K562 (cell line): Measurements from ENCODE around the gene MAPT. TPM values are rescaled to one million over a fixed set of nuclear protein-coding genes. Genes with fewer than 3 reads are reported as not detected.

Experiments
- FOXO4 ChIP-seq: fragments of 450-650 bp; formaldehyde crosslinking; IDR thresholded peaks from 2 replicates; pipeline ENCODE4 v1.4.0; 2020; ENCODE audit warnings: mild to moderate bottlenecking, moderate library complexity
- HMG20A ChIP-seq: fragments of 450-650 bp; formaldehyde crosslinking; conservative IDR thresholded peaks from 2 replicates; pipeline ENCODE4 v1.4.0; 2020; ENCODE audit warnings: mild to moderate bottlenecking, mixed read lengths
- IFI16 ChIP-seq: fragments of 250-450 bp; sonication (Bioruptor Pico); IDR thresholded peaks from 2 replicates; pipeline ENCODE4 v2.1.2; 2022; ENCODE audit warnings: mild to moderate bottlenecking, inconsistent platforms
- KLF16 ChIP-seq: IDR thresholded peaks from 2 replicates; pipeline ENCODE4 v1.6.1; 2016; ENCODE audit warnings: antibody characterized with exemption
- KLF6 ChIP-seq: fragments of 250-450 bp; sonication (Bioruptor Pico); IDR thresholded peaks from 2 replicates; pipeline ENCODE4 v1.4.0; 2020; ENCODE audit warnings: mild to moderate bottlenecking, moderate library complexity, borderline replicate concordance
- MEF2D ChIP-seq: conservative IDR thresholded peaks from 2 replicates; pipeline ENCODE4 v1.6.1; 2016; ENCODE audit warnings: low read depth, missing genetic modification characterization, missing compliant biosample characterization
- MEIS2 ChIP-seq: fragments of 450-650 bp; IDR thresholded peaks from 2 replicates; pipeline ENCODE4 v1.6.1; 2014; ENCODE audit warnings: mild to moderate bottlenecking; ENCODE audit not compliant: partially characterized antibody
- MXD1 ChIP-seq: fragments of 250-450 bp; sonication (Bioruptor Pico); IDR thresholded peaks from 2 replicates; pipeline ENCODE4 v1.8.0; 2021; ENCODE audit warnings: borderline replicate concordance, mild to moderate bottlenecking, moderate library complexity; ENCODE audit not compliant: poor library complexity, severe bottlenecking
- NFE2L1 ChIP-seq: fragments of 450-650 bp; IDR thresholded peaks from 2 replicates; pipeline ENCODE4 v1.6.1; 2016; ENCODE audit warnings: missing genetic modification characterization, low read depth, mild to moderate bottlenecking, missing compliant biosample characterization, moderate library complexity, borderline replicate concordance
- OTX1 ChIP-seq: fragments of 450-650 bp; formaldehyde crosslinking; IDR thresholded peaks from 2 replicates; pipeline ENCODE4 v1.4.0; 2022; ENCODE audit warnings: mild to moderate bottlenecking
- PBX2 ChIP-seq, 2 experiments: IDR thresholded peaks in 1 of 2; conservative IDR thresholded peaks in 1 of 2; 2 replicates each; pipeline ENCODE4 v1.6.1; 2016; ENCODE audit warnings: low read depth in 2 of 2, mild to moderate bottlenecking in 1 of 2, missing compliant biosample characterization in 1 of 2, missing genetic modification characterization in 1 of 2, moderate library complexity in 1 of 2
- POLR3G ChIP-seq: IDR thresholded peaks from 2 replicates; pipeline ENCODE4 v1.6.1; 2011; ENCODE audit not compliant: insufficient read length, insufficient replicate concordance; ENCODE audit errors: extremely low read depth
- PPARD ChIP-seq: fragments of 250-450 bp; sonication (Bioruptor Pico); IDR thresholded peaks from 2 replicates; pipeline ENCODE4 v1.8.0; 2022; ENCODE audit warnings: inconsistent platforms, mild to moderate bottlenecking, moderate library complexity
- RBM25 ChIP-seq: fragments of 200-400 bp; formaldehyde crosslinking; IDR thresholded peaks from 2 replicates; pipeline ENCODE4 v1.6.1; 2018; ENCODE audit warnings: low read length, low read depth, moderate library complexity; ENCODE audit not compliant: severe bottlenecking
- TCF7 ChIP-seq: sonication (generic); IDR thresholded peaks from 2 replicates; pipeline ENCODE4 v1.6.1; 2016; ENCODE audit warnings: antibody characterized with exemption, borderline replicate concordance
- TRIM25 ChIP-seq: fragments of 450-650 bp; IDR thresholded peaks from 2 replicates; pipeline ENCODE4 v1.7.0; 2016; ENCODE audit warnings: borderline replicate concordance
- ZBTB26 ChIP-seq: fragments of 450-650 bp; formaldehyde crosslinking; IDR thresholded peaks from 2 replicates; pipeline ENCODE4 v1.4.0; 2022; ENCODE audit warnings: missing genetic modification characterization
- ZKSCAN1 ChIP-seq: fragments of 150-350 bp; IDR thresholded peaks from 2 replicates; pipeline ENCODE4 v1.6.1; 2016; ENCODE audit warnings: low read depth, low read length
- ZNF589 ChIP-seq: fragments of 200-800 bp; sonication (Bioruptor generic); IDR thresholded peaks from 2 replicates; pipeline ENCODE4 v1.6.1; 2016; ENCODE audit warnings: low read depth, missing genetic modification characterization, missing compliant biosample characterization
- ZNF644 ChIP-seq: fragments of 200-800 bp; sonication (Bioruptor generic); IDR thresholded peaks from 2 replicates; pipeline ENCODE4 v1.6.1; 2016; ENCODE audit warnings: low read depth, missing genetic modification characterization, missing compliant biosample characterization
- polyA plus RNA-seq, 8 experiments: library from polyadenylated mRNA; depleted of rRNA in 4 of 8; stranded (reverse) in 5 of 8; unstranded in 3 of 8; fragments of >200 nt; fragmentation: Nextera tagmentation in 2 of 8; fragmentation: Illumina TruSeq in 1 of 8; extraction: Ambion mirVana in 2 of 8; extraction: Trizol in 1 of 8; gene quantifications; 2 replicates each; pipeline versions ENCODE4 v1.2.1 to v1.2.3, GENCODE V29; 2011 to 2014; ENCODE audit warnings: inconsistent platforms in 1 of 8, missing spikeins in 1 of 8
- total RNA-seq, 7 experiments: library from RNA; depleted of rRNA in 6 of 7; stranded (reverse); fragments of >200 nt in 6 of 7; fragmentation: Illumina TruSeq in 2 of 7; extraction: Trizol in 2 of 7; gene quantifications; 2 replicates each; pipeline versions ENCODE4 v1.2.1 to v1.2.3, GENCODE V29; 2011 to 2021; ENCODE audit warnings: low replicate concordance in 1 of 7

Gene MAPT
- total and polyA plus RNA-seq, 9 of the 15 experiments (the other 6 are each of a cell fraction or from before 2014, with no cell fraction given) = 0.04 to 1.1 (median 0.36) TPM

- TF ChIP-seq POLR3G = no peak
- peak; percentile 73; the same call in 1 of the 2 replicates for TF ChIP-seq KLF16
- TF ChIP-seq ZKSCAN1 = no peak
- TF ChIP-seq FOXO4 = no peak
- TF ChIP-seq MEF2D = no peak
- peak; percentile 76; the same call in 1 of the 2 replicates for TF ChIP-seq ZNF589 (CRISPR knock-in tag)
- TF ChIP-seq PPARD (CRISPR knock-in tag) = no peak
- TF ChIP-seq ZBTB26 (CRISPR knock-in tag) = no peak
- TF ChIP-seq OTX1 (CRISPR knock-in tag) = no peak
- no peak for TF ChIP-seq IFI16 (CRISPR knock-in tag)
- TF ChIP-seq HMG20A (CRISPR knock-in tag) = no peak
- no peak for TF ChIP-seq KLF6
- TF ChIP-seq PBX2 (CRISPR knock-in tag; IDR thresholded peaks at IDR 0.05; ENCODE audit: low read depth) = no peak
- peak; percentile 39 for TF ChIP-seq PBX2 (tag; conservative IDR thresholded peaks at IDR 0.05; ENCODE audit: low read depth)
- no peak for TF ChIP-seq ZNF644 (tag)
- TF ChIP-seq TCF7 = no peak
- TF ChIP-seq TRIM25 = no peak
- no peak for TF ChIP-seq NFE2L1
- peak; percentile 66 for TF ChIP-seq MEIS2
- no peak for TF ChIP-seq MXD1 (CRISPR knock-in tag)
- no peak for TF ChIP-seq RBM25
These were observed 57.6 kb downstream of the MAPT start (continued) for GRCh38 chr17:45951941-45952340.
